Kidney tubule cell (primary cell): ENCODE results near the gene BIRC3.
"Not testable (repeated sequence)": the region's sequence is repeated elsewhere in the genome, so short reads cannot be mapped to it uniquely, and the experiment has no call there.

Experiments
- DNase-seq: peaks from one replicate; pipeline ENCODE4 v3.0.0-alpha.2; 2018; ENCODE audit warnings: low spot score

Gene BIRC3

GRCh38 chr11:102325088-102325487 lies 7.8 kb downstream of the BIRC3 start:
- DNase-seq = no peak

- no peak for DNase-seq
Observed at GRCh38 chr11:102328748-102329147, 11.5 kb downstream of the BIRC3 start.

- DNase-seq = no peak
Observed at GRCh38 chr11:102330231-102330630, 12.9 kb downstream of the BIRC3 start.

GRCh38 chr11:102331341-102331740 lies 14.1 kb downstream of the BIRC3 start:
- DNase-seq = no peak

DNA sequence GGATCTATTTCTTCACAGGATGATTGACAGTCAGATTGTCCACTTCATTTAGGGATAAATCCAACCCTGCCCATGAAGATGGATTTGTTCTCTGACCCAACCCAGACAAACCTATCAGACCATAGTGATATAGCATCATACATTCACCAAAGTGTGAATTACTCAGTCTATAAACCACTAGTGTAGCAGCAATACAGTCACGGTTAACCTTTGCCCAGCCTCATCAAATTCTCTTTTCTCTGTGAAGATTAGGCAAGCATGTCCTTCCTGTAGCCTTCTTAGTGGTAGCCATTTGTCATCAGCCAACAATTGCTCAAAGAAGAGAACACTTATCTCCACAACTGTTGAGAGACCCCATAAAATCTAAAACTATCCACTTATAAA lies 15.3 kb downstream of the BIRC3 start:
- DNase-seq = peak; percentile 46

DNA sequence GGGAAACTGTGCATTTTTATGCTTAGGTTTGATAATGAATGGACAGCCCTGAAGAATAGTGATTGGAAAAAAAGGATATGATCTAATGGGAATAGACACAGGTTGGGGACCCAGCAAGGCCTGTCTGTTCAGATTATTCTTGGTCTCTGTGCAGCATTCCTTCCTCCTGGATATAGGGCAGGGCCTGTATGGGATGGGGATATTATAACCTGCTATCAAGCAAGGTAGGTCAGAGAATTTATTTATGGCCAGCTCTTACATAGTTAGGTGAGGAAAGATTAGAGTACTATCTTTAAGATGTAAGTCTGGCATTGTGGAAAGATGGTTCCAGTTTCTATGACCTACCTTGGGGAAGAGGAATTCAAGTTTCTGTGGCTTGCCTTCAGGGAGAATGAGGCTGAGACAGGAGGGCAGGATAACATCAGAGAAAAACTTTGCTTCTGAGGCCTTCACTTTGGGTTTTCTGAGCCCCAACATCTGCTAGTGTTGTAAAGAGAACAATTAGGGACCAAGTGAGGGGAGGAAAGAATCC lies 21.3 kb downstream of the BIRC3 start:
- DNase-seq = no peak

DNA sequence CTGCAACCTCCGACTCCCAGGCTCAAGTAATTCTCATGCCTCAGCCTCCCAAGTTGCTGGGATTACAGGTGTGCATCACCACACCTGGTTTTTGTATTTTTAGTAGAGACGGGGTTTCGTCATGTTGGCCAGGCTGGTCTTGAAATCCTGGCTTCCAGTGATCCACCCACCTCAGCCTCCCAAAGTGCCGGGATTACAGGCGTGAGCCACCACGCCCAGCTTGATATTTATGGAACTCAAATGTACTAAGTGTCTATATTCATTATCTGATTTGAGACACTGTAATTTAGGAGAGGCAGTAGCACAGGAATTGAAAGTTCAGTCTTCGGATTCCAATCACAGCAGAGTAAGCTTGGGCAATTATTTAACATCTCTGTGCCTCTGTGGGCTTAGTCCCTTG lies 24.0 kb downstream of the BIRC3 start:
- peak; percentile 14 for DNase-seq

DNA sequence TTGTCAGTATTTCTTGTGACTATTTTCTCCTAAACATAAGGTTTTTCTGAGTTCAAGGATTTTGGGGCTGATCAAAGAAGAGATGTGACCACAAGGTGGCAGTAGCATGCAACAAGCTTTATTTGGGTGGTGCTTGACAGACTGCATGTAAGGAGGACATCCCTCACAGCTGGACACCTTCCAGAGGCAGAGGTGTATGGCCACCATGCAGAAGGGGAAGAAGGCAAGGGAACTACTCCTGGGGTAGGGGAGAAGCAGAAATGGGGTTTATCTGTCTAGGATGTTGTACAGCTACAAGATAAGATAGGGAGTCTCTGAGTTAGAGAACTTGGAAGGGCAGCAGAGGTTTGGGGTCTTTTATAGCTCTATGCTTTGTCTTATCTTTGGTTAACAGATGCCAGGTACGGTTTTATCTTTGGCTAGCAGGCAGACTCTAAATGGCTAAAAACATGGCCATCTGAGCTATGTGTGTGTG lies 24.6 kb downstream of the BIRC3 start:
- DNase-seq = peak; percentile 87

DNA sequence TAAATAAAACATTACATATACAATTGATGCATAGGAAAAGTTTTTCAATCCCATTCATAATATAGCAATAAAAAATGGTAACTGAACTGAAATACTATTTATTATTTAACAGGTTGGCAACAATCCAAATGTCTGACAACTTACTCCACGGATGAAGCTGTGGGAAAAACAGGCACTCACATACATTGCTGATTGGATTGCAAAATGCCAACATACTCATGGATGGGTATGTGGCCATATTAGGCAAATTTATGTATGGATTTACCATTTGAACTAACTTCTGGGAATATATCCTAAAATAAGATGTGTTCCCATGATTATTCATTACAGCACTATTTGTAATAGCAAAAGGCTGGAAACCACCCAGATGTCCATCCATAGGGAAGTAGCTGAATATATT lies 26.5 kb downstream of the BIRC3 start:
- peak; percentile 20 for DNase-seq

DNA sequence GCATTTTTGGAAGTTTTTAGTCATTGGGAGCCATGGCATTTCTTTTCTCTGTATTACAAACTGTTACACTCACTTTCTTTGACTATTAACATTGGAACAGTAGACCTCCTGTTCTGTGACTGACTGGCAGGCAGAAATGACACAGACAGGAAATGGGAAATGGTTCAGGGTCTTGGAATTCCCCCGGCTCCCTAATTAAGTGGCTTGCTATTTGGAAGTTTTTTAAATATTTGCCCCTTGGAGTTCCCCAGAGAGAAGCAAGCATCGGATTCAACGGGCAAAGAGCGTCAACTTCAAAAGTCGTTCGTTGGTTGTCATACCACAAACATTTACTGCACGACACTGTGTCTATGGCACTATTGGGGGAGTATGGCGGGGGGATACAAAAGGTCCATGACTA lies 28.6 kb downstream of the BIRC3 start:
- peak; percentile 96 for DNase-seq

DNA sequence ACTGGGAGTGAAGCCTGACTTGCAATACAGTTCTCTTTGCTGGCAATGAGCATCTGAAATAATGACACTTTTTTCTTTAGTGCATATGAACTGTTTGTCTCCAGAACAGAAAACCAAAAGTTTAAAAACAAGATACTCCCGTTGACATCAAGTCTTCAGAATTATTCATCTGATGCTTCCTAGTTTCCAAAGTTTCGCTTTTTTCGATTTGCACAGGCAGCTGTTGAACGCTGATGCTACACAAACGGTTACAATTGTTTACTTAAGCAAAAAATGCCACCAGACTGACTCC lies 29.1 kb downstream of the BIRC3 start:
- no peak for DNase-seq

- peak; percentile 96 for DNase-seq
Observed at GRCh38 chr11:102346748-102347461, 29.6 kb downstream of the BIRC3 start, which contains the start of gene BIRC2. BIRC2 (plus strand) TSS chr11:102347214; CDS start chr11:102349855, 2,641 bp downstream.

GRCh38 chr11:102347462-102348370 lies 30.4 kb downstream of the BIRC3 start:
- DNase-seq = peak; percentile 56

DNA sequence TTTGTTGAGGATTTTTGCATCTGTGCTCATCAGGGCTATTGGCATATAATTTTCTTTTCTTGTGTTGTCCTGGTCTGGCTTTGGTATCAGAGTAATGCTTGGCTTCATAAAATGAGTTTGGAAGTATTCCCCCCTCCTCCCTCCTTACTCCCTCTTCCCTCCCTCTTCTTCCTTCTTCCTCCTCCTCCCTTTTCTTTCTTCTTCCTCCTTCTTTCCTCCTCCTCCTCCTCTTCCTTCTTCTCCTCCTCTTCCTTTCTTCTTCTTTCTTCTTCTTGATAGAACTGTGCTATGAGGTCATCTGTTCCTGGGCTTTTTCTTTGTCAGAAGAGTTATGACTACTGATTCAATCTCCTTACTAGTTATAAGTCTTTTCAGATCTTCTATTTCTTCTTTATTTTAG lies 39.8 kb downstream of the BIRC3 start:
- no peak for DNase-seq

- DNase-seq = no peak
Observed at GRCh38 chr11:102359372-102359771, 42.1 kb downstream of the BIRC3 start.

DNA sequence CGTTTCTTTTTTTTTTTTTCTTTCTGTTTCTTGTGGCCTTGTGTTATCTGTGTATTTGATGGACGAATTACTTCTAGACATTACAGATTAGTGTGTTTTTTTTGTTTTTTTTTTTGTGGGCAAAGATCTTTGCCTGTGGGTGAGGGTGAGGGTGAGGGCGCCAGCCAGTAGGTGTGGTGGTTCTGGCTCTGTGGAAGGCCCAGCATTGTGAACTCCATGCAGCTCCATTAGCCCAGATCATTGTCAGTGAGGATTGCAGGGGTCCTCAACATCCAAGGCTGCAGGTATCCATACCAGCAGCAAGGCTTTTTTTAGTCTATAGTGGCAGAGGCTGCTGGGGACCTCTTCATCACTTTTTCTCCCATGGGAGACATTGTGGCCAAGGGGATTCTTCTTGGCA lies 43.4 kb downstream of the BIRC3 start:
- no peak for DNase-seq

DNA sequence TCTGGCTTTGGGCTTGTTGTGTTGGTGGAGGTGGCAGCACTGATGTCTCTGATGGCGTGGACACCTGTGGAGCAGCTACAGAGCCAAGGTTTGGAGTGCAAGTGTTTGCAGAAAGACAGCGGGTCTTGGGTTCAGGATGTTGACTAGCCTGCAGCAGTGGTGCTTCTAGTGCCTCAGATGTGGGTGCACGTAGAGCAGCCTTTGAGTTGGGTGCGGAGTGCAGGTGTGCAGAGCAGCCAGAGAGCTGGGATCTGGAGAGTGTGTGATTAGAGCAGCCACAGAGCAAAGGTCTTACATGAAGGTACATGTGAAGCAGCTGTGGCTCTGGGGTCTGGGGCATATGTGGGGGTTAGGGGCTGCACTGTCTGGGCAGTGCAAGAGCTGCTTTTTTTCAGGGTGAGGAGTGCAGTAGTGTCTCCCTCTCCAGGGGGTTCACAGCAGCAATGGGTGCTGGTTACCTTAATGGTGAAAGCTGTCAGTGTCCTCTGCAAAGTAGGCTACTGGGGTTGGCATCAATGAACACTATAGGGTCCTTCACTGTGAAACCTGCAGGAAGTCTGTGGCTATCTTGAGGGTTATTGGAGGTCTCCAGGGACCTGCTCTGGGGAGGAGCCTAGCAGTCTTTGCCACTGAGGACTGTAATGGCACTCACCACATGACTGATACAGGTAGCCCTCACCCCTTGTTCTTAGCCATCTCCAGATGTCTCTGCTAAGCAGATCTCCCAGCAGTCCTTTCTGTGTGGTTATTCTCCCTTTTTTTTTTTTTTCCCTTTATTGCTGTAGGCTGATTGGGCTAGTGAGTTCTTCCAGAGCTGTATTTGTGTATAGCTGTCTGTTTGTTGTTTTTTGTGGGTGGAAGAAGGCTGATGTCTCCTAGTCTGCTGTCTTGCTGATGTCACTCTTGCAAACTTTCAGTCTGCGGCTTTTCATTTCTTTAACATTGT lies 44.1 kb downstream of the BIRC3 start:
- no peak for DNase-seq

GRCh38 chr11:102364991-102365390 lies 47.7 kb downstream of the BIRC3 start:
- DNase-seq = no peak

- DNase-seq = peak; percentile 17
Observed at GRCh38 chr11:102367364-102367763, 50.1 kb downstream of the BIRC3 start.

GRCh38 chr11:102368472-102368871 lies 51.2 kb downstream of the BIRC3 start:
- DNase-seq = no peak

DNA sequence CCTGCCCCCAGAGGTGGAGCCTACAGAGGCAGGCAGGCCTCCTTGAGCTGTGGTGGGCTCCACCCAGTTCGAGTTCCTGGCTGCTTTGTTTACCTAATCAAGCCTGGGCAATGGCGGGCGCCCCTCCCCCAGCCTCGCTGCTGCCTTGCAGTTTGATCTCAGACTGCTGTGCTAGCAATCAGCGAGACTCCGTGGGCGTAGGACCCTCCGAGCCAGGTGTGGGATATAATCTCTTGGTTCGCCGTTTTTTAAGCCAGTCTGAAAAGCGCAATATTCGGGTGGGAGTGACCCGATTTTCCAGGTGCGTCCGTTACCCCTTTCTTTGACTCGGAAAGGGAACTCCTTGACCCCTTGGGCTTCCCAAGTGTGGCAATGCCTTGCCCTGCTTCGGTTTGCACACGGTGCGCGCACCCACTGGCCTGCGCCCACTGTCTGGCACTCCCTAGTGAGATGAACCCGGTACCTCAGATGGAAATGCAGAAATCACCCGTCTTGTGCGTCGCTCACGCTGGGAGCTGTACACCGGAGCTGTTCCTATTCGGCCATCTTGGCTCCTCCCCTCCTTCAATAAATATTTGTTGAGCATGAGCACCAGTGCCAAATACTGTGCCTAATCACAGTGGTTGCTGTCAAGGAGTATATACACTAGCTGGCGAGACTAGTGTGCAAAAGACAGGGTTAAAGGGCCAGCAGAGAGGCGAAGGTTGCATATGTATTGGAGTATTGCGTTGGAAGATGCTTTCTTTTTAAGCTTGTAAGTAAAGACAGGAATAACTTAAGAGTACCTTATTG lies 57.5 kb downstream of the BIRC3 start:
- not testable (repeated sequence) for DNase-seq
